Gastroesophageal sphincter (tissue), 3 donors: ENCODE data around the gene DDX51.

Experiments
- CTCF ChIP-seq, 4 experiments: fragments of 200-600 bp in 2 of 4; fragments of 450-650 bp in 2 of 4; sonication (generic) in 1 of 4; IDR thresholded peaks; one replicate each; pipeline ENCODE4 v1.5.1; 2017 to 2019; ENCODE audit warnings: antibody characterized with exemption in 4 of 4, mild to moderate bottlenecking in 2 of 4, moderate library complexity in 2 of 4
- EP300 ChIP-seq: sonication (generic); formaldehyde crosslinking; IDR thresholded peaks from one replicate; pipeline ENCODE4 v1.6.1; 2017; ENCODE audit warnings: antibody characterized with exemption, mild to moderate bottlenecking
- POLR2A ChIP-seq, 2 donors: fragments of 450-650 bp; IDR thresholded peaks; one replicate each; pipeline ENCODE4 v1.6.1; 2017; ENCODE audit warnings: antibody characterized with exemption in 2 of 2, mild to moderate bottlenecking in 2 of 2, moderate library complexity in 1 of 2
- POLR2AphosphoS5 ChIP-seq: sonication (generic); formaldehyde crosslinking; IDR thresholded peaks from one replicate; pipeline ENCODE4 v1.6.1; 2017; ENCODE audit warnings: antibody characterized with exemption

DNA sequence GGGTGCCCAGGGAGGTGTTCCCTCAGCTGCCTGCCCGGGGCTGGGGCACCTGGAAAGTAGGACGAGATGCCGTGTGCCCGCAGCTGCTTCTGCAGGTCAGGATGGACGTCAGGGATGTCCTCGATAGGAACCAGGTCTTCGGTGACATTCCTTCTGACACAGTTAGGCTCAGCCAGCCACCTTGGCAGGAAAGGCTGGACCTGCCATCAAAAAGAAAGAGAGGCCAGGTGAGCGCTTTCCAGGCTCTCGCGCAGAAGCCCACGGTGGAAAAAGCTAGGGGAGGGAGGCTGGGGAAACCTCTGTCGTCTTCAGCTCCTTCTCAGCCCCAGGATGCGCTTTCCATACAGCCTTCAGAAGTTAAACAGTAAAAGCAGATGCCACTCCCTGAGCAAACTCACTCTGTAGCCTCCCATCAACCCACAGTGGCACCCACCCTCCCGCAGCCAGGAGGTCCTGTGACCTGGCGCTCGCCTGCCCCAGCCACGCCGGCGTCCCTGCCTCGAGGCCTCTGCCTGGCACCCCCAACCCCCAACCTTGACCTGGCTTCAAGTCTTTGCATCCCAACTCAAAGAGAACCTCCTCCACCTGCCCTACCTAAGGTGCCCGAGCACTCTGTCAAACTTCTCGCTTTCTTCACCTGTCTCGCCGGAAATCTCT is 1.3 kb downstream of the DDX51 start:
- TF ChIP-seq CTCF (IDR thresholded peaks at IDR 0.05), result no peak
- TF ChIP-seq POLR2A (IDR thresholded peaks at IDR 0.05), result no peak
- TF ChIP-seq POLR2AphosphoS5, result no peak
- TF ChIP-seq EP300, result no peak
